ENCODE measurements around the gene CREB5. TPM values are rescaled to one million over a fixed set of nuclear protein-coding genes. Genes with fewer than 3 reads are reported as not detected.

Gene CREB5
- total RNA-seq, 2 experiments from 2014 or later = not detected

DNA sequence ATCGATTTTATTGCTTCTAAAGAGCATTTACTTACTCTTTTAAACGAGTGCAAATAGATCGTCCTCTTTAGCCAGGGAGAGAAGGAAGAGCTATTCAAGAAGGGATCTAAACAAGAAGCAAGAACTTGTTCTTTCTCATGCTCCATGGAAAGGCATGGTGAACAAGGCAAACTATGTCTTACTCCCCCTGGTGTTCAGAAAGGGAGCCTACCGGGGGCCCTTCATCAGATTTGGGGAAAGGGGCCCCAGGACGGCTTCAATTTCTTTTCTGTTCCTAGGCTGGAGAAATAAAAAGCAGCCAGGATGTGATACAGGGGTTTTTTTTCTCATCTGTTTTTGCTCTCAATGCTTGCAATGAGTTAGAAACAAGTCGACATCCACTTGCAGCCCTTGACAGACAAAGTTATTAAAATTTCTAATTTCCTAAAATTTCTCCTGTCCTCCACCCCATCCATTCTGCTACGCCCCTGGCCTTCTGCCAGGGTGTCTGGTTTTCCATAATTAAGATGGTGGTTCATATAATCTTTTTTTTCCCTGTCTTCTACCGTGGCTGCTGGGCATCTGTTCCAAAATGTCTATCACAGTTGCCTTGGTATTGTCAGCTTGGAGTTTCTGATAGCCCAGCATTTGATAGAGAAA is 214.4 kb downstream of the CREB5 start:
- Mint-ChIP-seq H3K36me3 (ENCODE audit: low read depth) (no peaks in the 10 kb centered on the region), H3K27me3 (no peaks in the 10 kb centered on the region), H3K4me1 (no peaks in the 10 kb centered on the region), H3K9me3 (no peaks in the 10 kb centered on the region), H3K4me3 (no peak overlapping the region), H3K27ac (no peak overlapping the region)
- ChIA-PET POLR2A (no interaction called here), CTCF (interaction anchor here (0.5 kb wide), 1 partner anchor 83 kb away, joined by 3 read pairs; no protein-coding TSS in a partner anchor)
- no peak for DNase-seq

DNA sequence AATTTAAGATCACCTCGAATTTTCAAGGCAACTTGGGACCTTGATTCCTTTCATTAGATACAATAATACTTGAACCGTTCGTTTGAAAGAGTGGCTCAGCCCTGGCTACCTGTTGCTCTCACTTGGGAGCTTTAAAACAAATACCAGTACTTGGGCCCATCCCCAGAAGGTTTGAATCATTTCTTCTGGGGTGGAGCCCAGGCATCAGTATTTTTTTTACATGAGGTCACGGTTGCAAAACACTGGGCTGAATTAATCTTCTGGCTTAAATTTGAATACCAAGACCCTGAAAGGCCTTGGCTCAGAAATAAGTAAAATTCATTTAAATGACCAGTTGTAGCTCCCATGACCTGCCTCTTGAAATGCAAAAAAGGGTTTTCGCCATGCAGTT is 214.9 kb downstream of the CREB5 start:
- Mint-ChIP-seq H3K4me1 (no peaks in the 10 kb centered on the region), H3K27ac (no peak overlapping the region), H3K9me3 (no peaks in the 10 kb centered on the region), H3K36me3 (ENCODE audit: low read depth) (no peaks in the 10 kb centered on the region), H3K4me3 (no peak overlapping the region), H3K27me3 (no peaks in the 10 kb centered on the region)
- ChIA-PET CTCF (interaction anchor here (0.5 kb wide), 1 partner anchor 84 kb away, joined by 3 read pairs; no protein-coding TSS in a partner anchor), POLR2A (no interaction called here)
- DNase-seq = no peak

- CTCF ChIA-PET = no interaction called here
- Mint-ChIP-seq H3K4me1 (no peaks in the 10 kb centered on the region), H3K9me3 (no peaks in the 10 kb centered on the region), H3K36me3 (ENCODE audit: low read depth) (no peaks in the 10 kb centered on the region), H3K27ac (no peak overlapping the region), H3K27me3 (no peaks in the 10 kb centered on the region), H3K4me3 (no peak overlapping the region)
- DNase-seq = no peak
- POLR2A ChIA-PET = no interaction called here
Measured at GRCh38 chr7:28627896-28628295, 215.6 kb downstream of the CREB5 start.

DNA sequence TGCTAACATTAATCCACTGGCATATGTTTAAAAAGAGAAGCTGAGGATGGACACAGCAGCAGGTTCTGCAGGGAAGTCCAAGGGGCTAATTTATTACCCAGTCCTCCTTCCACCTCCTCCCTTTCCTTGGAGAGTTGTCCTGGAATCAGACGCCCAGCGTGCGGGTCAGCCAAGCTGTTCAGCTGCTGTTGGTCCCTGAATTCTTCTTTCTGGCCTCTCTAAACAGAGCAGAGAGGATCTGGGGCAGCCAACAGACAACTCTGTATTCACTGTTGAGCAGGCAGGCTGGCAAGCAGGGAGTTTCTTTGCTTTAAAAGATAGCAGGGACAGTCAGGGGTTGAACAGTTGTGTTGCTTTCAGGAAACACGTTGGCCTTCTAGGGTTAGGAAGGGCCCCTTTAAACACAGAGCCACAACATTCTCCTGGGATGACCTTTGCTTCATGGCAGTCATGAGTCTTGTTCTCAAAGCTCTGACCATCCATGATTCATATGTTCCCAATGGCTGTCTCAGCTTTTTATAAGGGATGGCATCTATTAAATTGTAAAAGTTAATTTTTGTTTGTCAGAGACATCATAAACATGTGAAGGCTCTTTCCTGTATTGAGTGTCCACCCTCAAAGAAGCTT is 217.0 kb downstream of the CREB5 start:
- ChIA-PET POLR2A (no interaction called here), CTCF (no interaction called here)
- Mint-ChIP-seq H3K36me3 (ENCODE audit: low read depth) (no peaks in the 10 kb centered on the region), H3K27ac (no peak overlapping the region), H3K9me3 (no peaks in the 10 kb centered on the region), H3K27me3 (no peaks in the 10 kb centered on the region), H3K4me1 (no peaks in the 10 kb centered on the region), H3K4me3 (no peak overlapping the region)
- DNase-seq = no peak

DNA sequence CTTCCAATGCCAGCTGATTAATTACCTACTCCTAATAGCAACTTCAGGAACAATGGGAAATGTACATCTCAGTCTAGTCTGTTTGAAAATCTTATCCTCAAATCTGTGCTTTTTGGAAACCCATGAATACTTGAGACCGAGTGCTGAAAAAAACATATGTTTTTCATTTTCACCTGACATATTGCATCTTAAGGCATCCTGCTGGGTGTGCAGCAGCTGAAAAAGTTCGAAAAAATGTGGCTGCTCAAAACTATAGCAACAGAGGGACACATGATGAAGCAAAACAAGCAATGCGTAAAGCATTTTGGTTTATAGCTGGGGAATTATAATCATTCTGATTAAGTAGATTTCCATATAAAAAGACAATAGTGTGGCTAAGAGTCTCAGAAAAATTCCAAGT is 218.0 kb downstream of the CREB5 start:
- no peaks in the 10 kb centered on the region for H3K9me3 Mint-ChIP-seq
- no peaks in the 10 kb centered on the region for H3K36me3 Mint-ChIP-seq (ENCODE audit: low read depth)
- H3K27ac Mint-ChIP-seq = no peak overlapping the region
- H3K4me1 Mint-ChIP-seq = no peaks in the 10 kb centered on the region
- CTCF ChIA-PET = no interaction called here
- H3K27me3 Mint-ChIP-seq = no peaks in the 10 kb centered on the region
- no peak overlapping the region for H3K4me3 Mint-ChIP-seq
- no peak for DNase-seq
- POLR2A ChIA-PET = no interaction called here

- H3K36me3 Mint-ChIP-seq (ENCODE audit: low read depth) = no peaks in the 10 kb centered on the region
- ChIA-PET POLR2A (no interaction called here), CTCF (no interaction called here)
- H3K27me3 Mint-ChIP-seq = no peaks in the 10 kb centered on the region
- no peaks in the 10 kb centered on the region for H3K4me1 Mint-ChIP-seq
- H3K9me3 Mint-ChIP-seq = no peaks in the 10 kb centered on the region
- H3K4me3 Mint-ChIP-seq = no peak overlapping the region
- DNase-seq = no peak
- no peak overlapping the region for H3K27ac Mint-ChIP-seq
Measured at GRCh38 chr7:28631995-28632394, 219.7 kb downstream of the CREB5 start.

GRCh38 chr7:28638914-28639313 is 226.6 kb downstream of the CREB5 start:
- ChIA-PET CTCF (no interaction called here), POLR2A (no interaction called here)
- Mint-ChIP-seq H3K27me3 (no peaks in the 10 kb centered on the region), H3K9me3 (no peaks in the 10 kb centered on the region), H3K4me1 (no peaks in the 10 kb centered on the region), H3K4me3 (no peak overlapping the region), H3K27ac (no peak overlapping the region), H3K36me3 (ENCODE audit: low read depth) (no peaks in the 10 kb centered on the region)
- DNase-seq = no peak

DNA sequence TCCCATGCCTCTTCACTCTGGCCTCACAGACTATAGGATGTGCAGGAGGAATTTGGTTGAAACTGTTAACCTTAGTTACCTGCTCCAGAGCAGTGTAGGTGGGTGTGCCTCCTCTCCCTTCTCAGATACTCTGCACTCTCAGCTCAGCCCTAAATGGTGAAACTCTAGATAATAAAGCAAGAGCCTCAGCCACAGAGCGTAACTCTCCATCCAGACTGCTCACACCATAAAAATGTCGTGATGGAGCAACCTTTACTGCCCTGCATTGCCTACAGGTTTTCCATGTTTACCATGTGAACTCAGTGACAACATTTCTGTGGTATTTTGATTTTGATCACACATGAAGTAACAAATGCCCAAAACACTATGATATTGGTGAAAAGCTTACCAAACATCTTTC is 227.7 kb downstream of the CREB5 start:
- DNase-seq = no peak
- no peaks in the 10 kb centered on the region for H3K36me3 Mint-ChIP-seq (ENCODE audit: low read depth)
- no peaks in the 10 kb centered on the region for H3K4me1 Mint-ChIP-seq
- no peak overlapping the region for H3K27ac Mint-ChIP-seq
- CTCF ChIA-PET = no interaction called here
- H3K27me3 Mint-ChIP-seq = no peaks in the 10 kb centered on the region
- H3K4me3 Mint-ChIP-seq = no peak overlapping the region
- no peaks in the 10 kb centered on the region for H3K9me3 Mint-ChIP-seq
- POLR2A ChIA-PET = no interaction called here

DNA sequence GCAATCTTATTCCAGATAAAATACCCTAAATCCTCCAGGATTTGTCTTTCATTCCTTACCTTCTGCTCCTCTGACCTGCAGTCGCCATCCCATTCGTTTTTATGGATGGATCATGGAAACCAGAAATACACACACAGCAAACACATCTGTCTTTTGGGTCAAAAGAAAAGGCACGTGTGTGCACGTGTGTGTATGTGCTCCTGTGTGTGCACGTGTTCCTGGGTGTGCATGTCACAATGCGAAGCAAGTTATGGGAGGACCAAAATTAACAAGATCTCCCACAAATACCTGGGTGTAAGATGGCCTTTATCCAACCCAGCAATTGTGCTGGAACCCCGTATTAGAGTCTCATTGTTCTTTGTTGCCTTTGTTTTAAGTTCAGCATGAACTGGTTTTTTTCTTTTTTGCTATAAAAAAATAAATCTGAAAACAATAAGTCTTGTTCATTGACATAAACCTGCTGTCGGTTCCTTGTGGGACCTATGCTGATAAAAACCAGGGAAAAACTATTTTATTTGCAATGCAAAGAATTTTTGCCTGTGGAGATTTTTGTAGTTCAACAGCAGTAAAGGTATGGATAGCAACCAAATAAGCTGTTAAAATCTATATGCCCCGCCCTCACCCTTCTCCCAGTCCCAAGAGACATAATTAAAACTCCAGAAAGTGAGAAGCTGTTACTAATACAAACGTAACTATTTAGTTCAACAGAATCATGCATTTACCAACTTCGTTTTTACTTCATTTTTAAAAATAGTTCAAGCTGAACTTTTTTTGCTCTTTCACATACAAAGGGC is 229.6 kb downstream of the CREB5 start:
- Mint-ChIP-seq H3K4me1 (no peaks in the 10 kb centered on the region), H3K4me3 (no peak overlapping the region), H3K36me3 (ENCODE audit: low read depth) (no peaks in the 10 kb centered on the region), H3K27me3 (no peaks in the 10 kb centered on the region), H3K27ac (no peak overlapping the region), H3K9me3 (no peaks in the 10 kb centered on the region)
- no peak for DNase-seq
- ChIA-PET POLR2A (no interaction called here), CTCF (no interaction called here)

DNA sequence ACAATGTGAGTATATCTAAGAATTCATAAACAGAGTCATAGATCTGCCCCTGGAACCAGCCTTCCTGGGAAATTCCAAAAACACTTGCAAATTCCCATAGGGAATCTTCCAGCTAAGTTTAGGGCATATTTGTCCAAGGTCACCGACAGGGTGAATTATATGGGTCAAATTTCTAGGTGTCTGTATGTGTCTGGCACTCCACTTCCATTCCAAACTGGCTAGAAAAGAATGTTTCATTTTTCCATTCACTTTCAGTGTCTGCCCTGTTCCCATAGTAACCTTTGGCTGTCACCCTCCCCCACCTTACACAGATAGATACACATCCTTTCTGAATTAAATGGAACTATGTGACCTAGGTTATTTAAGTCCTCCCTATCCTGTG is 230.9 kb downstream of the CREB5 start:
- no peaks in the 10 kb centered on the region for H3K27me3 Mint-ChIP-seq

DNA sequence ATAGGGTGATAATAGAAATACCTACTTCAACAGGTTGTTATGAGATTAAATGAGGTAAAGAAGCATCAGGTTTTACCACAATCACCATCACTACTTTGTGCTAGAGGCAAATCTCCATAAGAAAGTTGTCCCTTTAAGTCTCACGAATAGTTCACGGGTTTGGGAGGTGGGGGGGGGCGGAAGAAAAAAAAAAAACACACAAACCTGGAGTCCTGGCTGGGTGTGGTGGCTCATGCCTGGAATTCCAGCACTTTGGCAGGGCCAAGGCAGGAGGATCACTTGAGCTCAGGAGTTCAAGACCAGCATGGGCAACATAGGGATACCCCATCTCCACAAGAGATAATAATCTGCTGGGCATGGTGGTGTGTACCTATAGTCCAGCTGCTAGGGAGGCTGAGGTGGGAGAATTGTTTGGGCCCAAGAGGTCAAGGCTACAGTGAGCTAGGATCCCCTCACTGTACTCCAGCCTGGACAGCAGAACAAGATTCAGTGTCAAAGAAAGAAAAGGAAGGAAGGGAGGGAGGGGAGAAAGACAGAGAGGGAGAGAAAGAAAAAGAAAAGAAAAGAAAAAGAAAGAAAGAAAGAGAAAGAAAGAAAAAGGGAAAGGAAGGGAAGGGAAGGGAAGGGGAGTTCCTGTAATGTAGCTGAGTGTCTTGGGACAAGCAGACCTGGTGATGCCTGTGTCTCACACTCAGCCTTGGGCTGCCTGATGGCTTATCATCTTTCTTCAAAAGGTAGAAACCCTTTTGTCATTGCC is 231.4 kb downstream of the CREB5 start:
- Mint-ChIP-seq H3K27me3 (no peaks in the 10 kb centered on the region), H3K4me1 (no peaks in the 10 kb centered on the region), H3K9me3 (no peaks in the 10 kb centered on the region), H3K4me3 (no peak overlapping the region), H3K36me3 (ENCODE audit: low read depth) (no peaks in the 10 kb centered on the region), H3K27ac (no peak overlapping the region)
- no peak for DNase-seq
- ChIA-PET POLR2A (no interaction called here), CTCF (no interaction called here)

More for the DNA sequence above, 230.9 kb downstream of the CREB5 start:
- no peak overlapping the region for H3K4me3 Mint-ChIP-seq
- DNase-seq = no peak
- H3K27ac Mint-ChIP-seq = no peak overlapping the region
- ChIA-PET CTCF (no interaction called here), POLR2A (no interaction called here)
- no peaks in the 10 kb centered on the region for H3K36me3 Mint-ChIP-seq (ENCODE audit: low read depth)
- H3K4me1 Mint-ChIP-seq = no peaks in the 10 kb centered on the region
- no peaks in the 10 kb centered on the region for H3K9me3 Mint-ChIP-seq

DNA sequence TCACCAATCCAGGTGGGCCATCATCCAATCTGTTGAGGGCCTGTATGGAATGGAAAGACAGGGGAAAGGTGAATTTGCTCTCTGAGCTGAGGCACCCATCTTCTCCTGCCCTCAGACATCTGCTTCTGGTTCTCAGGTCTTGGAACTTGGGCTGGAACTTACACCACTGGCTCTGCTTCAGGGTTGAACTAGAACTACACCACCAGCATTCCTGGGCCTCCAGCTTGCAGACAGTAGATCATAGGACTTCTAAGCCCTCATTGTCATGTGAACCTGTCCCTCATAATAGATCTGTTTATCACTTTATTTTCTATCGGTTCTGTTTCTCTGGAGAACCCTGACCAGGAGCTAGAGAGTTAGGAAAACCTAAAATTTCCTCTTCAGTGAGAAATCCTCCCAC is 233.5 kb downstream of the CREB5 start:
- H3K9me3 Mint-ChIP-seq = no peaks in the 10 kb centered on the region
- POLR2A ChIA-PET = no interaction called here
- H3K4me3 Mint-ChIP-seq = no peak overlapping the region
- no peak for DNase-seq
- no peak overlapping the region for H3K27ac Mint-ChIP-seq
- no peaks in the 10 kb centered on the region for H3K36me3 Mint-ChIP-seq (ENCODE audit: low read depth)
- H3K27me3 Mint-ChIP-seq = no peaks in the 10 kb centered on the region
- CTCF ChIA-PET = interaction anchor here (0.6 kb wide), 1 partner anchor 209 kb away, joined by 3 read pairs; no protein-coding TSS in a partner anchor
- no peaks in the 10 kb centered on the region for H3K4me1 Mint-ChIP-seq

DNA sequence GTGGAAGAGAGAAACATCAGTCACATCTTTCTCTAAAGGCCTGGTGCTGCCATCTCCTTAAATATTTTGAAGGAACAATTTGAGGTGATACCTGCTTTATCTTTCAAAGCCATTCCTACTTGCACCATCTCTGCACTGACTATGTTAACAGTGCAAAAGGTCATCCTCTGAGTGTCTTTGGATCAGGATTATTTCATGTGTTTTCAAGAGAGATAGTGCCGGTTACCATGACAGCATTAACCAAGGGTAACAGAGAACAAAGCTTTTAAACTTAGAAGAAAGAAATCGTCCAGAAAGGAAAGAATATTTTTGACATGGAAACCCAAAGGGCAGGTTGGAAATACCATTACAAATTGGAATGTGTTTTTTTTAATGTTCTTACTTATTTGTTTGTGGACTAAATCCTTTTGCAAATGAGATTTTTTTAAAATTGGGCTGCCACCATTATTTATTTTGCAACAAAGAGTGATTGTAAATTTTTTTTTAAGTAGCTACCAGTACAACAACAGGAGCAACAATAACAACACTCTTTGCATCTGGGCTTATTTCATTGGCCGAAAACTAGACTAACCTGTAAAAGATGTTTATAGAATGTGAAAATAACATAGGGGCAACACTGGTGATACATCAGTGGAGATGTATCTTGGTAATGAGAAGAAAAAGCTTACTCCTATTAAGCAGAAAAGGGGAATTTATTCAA is 234.2 kb downstream of the CREB5 start:
- no peaks in the 10 kb centered on the region for H3K9me3 Mint-ChIP-seq
- no peaks in the 10 kb centered on the region for H3K36me3 Mint-ChIP-seq (ENCODE audit: low read depth)
- no peak overlapping the region for H3K4me3 Mint-ChIP-seq
- no peak overlapping the region for H3K27ac Mint-ChIP-seq
- POLR2A ChIA-PET = no interaction called here
- H3K4me1 Mint-ChIP-seq = no peaks in the 10 kb centered on the region
- H3K27me3 Mint-ChIP-seq = no peaks in the 10 kb centered on the region
- CTCF ChIA-PET = no interaction called here
- DNase-seq = no peak
